CD4-positive, alpha-beta T cell treated with Interleukin-6 at 100 ng/mL for 8 hours (primary cell): ENCODE results near the gene FGF19.

ENCODE experiments used
- DNase-seq: peaks from one replicate; pipeline ENCODE4 v3.0.0-alpha.2; 2020; ENCODE audit warnings: mixed read lengths, low spot score

FGF19 gene

GRCh38 chr11:69654660-69655478 lies 49.0 kb downstream of the FGF19 start:
- no peak for DNase-seq

GRCh38 chr11:69654001-69654659 lies 49.7 kb downstream of the FGF19 start:
- no peak for DNase-seq

- DNase-seq = no peak
These were observed 50.3 kb downstream of the FGF19 start for GRCh38 chr11:69653406-69653960.

GRCh38 chr11:69652999-69653398 lies 50.8 kb downstream of the FGF19 start:
- no peak for DNase-seq

- DNase-seq = no peak
These were observed 51.8 kb downstream of the FGF19 start for GRCh38 chr11:69651834-69652620.

GRCh38 chr11:69650832-69651344 lies 52.9 kb downstream of the FGF19 start:
- DNase-seq = no peak

- DNase-seq = no peak
These were observed 53.6 kb downstream of the FGF19 start for GRCh38 chr11:69650081-69650831.

- no peak for DNase-seq
These were observed 54.3 kb downstream of the FGF19 start for GRCh38 chr11:69649576-69649900.

GRCh38 chr11:69648679-69649575 lies 54.9 kb downstream of the FGF19 start:
- DNase-seq = no peak
